Sigmoid colon (tissue), 7 donors: ENCODE results near the gene RGS7. TPM values are rescaled to one million over a fixed set of nuclear protein-coding genes. Genes with fewer than 3 reads are reported as not detected.
"Not testable (repeated sequence)": the region's sequence is repeated elsewhere in the genome, so short reads cannot be mapped to it uniquely, and the experiment has no call there.

Experiments used
- DNase-seq: peaks from one replicate; pipeline ENCODE4 v3.0.0-alpha.2; 2019
- H3K27ac ChIP-seq, 4 donors: fragments of 200-600 bp; sonication (generic); one replicate each; pipeline ENCODE4 v1.5.1; 2016 to 2019; ENCODE audit warnings: mild to moderate bottlenecking in 1 of 4
- H3K27me3 ChIP-seq, 3 donors: fragments of 200-600 bp; sonication (generic); one replicate each; pipeline ENCODE4 v1.5.1; 2019; ENCODE audit warnings: mild to moderate bottlenecking in 1 of 3
- H3K36me3 ChIP-seq, 4 donors: fragments of 200-600 bp; sonication (generic); one replicate each; pipeline ENCODE4 v1.5.1; 2016 to 2019
- H3K4me1 ChIP-seq, 4 donors: fragments of 200-600 bp; sonication (generic); one replicate each; pipeline ENCODE4 v1.5.1; 2017 to 2019
- H3K4me3 ChIP-seq, 4 donors: fragments of 200-600 bp; sonication (generic); one replicate each; pipeline ENCODE4 v1.5.1; 2017 to 2019; ENCODE audit warnings: mild to moderate bottlenecking in 2 of 4, moderate library complexity in 1 of 4
- H3K9me3 ChIP-seq, 4 donors: fragments of 200-600 bp in 3 of 4; sonication (generic) in 3 of 4; one replicate each; pipeline versions ENCODE4 v1.5.1 to v1.6.1; 2013 to 2019
- CTCF ChIP-seq, 4 experiments: fragments of 450-650 bp in 3 of 4; fragments of 200-600 bp in 1 of 4; IDR thresholded peaks; one replicate each; pipeline ENCODE4 v1.5.1; 2016 to 2019; ENCODE audit warnings: antibody characterized with exemption in 4 of 4, mild to moderate bottlenecking in 3 of 4, moderate library complexity in 2 of 4
- EP300 ChIP-seq, 4 donors: sonication (generic); formaldehyde crosslinking; IDR thresholded peaks; one replicate each; pipeline ENCODE4 v1.6.1; 2017; ENCODE audit warnings: antibody characterized with exemption in 4 of 4
- POLR2A ChIP-seq, 2 donors: fragments of 450-650 bp; IDR thresholded peaks; one replicate each; pipeline ENCODE4 v1.6.1; 2016; ENCODE audit warnings: antibody characterized with exemption in 2 of 2, mild to moderate bottlenecking in 2 of 2, moderate library complexity in 2 of 2
- POLR2AphosphoS5 ChIP-seq, 4 donors: sonication (generic); formaldehyde crosslinking; IDR thresholded peaks; one replicate each; pipeline ENCODE4 v1.6.1; 2017; ENCODE audit warnings: antibody characterized with exemption in 4 of 4
- WGBS, 2 donors: extraction: QIAGEN DNeasy Blood & Tissue Kit; methylation state at CpG; one replicate each; pipeline ENCODE4 v1.1.7; 2013; 5-methylcytosine and 5-hydroxymethylcytosine counted together
- intact Hi-C: fragments of 100-400 bp; cut with DNase I; formaldehyde crosslinking; loops from one replicate; pipeline ENCODE4 v1.15.1; 2023
- polyA plus RNA-seq, 3 donors: library from polyadenylated mRNA; stranded (reverse); fragments of 200-250 nt; gene quantifications; one replicate each; pipeline ENCODE4 v1.2.3, GENCODE V29; 2013
- total RNA-seq, 4 donors: library from RNA; depleted of rRNA; stranded (reverse); fragments of >200 nt; gene quantifications; one replicate each; pipeline ENCODE4 v1.1.0, GENCODE V29; 2016
- donor health status: healthy with polysubstance abuse.
- donor health status: Bipolar disorder and iron deficiency.
- donor health status: healthy.

Gene RGS7
- total and polyA plus RNA-seq, 7 donors, result 0.10 to 1.8 (median 0.33) TPM; not detected in 4

GRCh38 chr1:240888787-240889048 lies 468.3 kb downstream of the RGS7 start:
- TF ChIP-seq POLR2A (IDR thresholded peaks at IDR 0.05), result no peak
- TF ChIP-seq EP300 (IDR thresholded peaks at IDR 0.05), result no peak
- TF ChIP-seq POLR2AphosphoS5 (IDR thresholded peaks at IDR 0.05), result no peak
- TF ChIP-seq CTCF (IDR thresholded peaks at IDR 0.05), result no peak
- Histone ChIP-seq H3K36me3 (no peaks in the 10 kb centered on the region), H3K4me3 (no peak overlapping the region), H3K27me3 (no peaks in the 10 kb centered on the region), H3K9me3 (no peaks in the 10 kb centered on the region), H3K27ac (no peak overlapping the region), H3K4me1 (no peaks in the 10 kb centered on the region)
- no peak for DNase-seq
- WGBS, 2 donors, result 61 to 88% methylated on average over 11 of the region's 11 CpGs
- intact Hi-C loops, result no loop called here

GRCh38 chr1:240888039-240888786 lies 468.8 kb downstream of the RGS7 start:
- H3K27me3 ChIP-seq, result no peaks in the 10 kb centered on the region
- no peaks in the 10 kb centered on the region for H3K36me3 ChIP-seq
- whole genome bisulfite sequencing, 2 donors, result 48 to 57% methylated on average over 15 of the region's 15 CpGs
- TF ChIP-seq CTCF (IDR thresholded peaks at IDR 0.05) (no peak), POLR2A (IDR thresholded peaks at IDR 0.05) (no peak), EP300 (IDR thresholded peaks at IDR 0.05) (no peak), POLR2AphosphoS5 (IDR thresholded peaks at IDR 0.05) (no peak)
- intact Hi-C loops, result no loop called here
- H3K4me1 ChIP-seq, result no peaks in the 10 kb centered on the region
- H3K9me3 ChIP-seq, result no peaks in the 10 kb centered on the region
- no peak overlapping the region for H3K4me3 ChIP-seq
- DNase-seq, result no peak
- H3K27ac ChIP-seq, result no peak overlapping the region

- Histone ChIP-seq H3K27ac (no peak overlapping the region), H3K4me1 (no peaks in the 10 kb centered on the region), H3K4me3 (no peak overlapping the region), H3K27me3 (no peaks in the 10 kb centered on the region), H3K9me3 (no peaks in the 10 kb centered on the region), H3K36me3 (no peaks in the 10 kb centered on the region)
- no peak for DNase-seq
- WGBS, 2 donors, result 89 to 96% methylated on average over 3 of the region's 3 CpGs
- intact Hi-C loops, result no loop called here
- TF ChIP-seq EP300 (IDR thresholded peaks at IDR 0.05) (no peak), POLR2A (IDR thresholded peaks at IDR 0.05) (no peak), POLR2AphosphoS5 (IDR thresholded peaks at IDR 0.05) (no peak), CTCF (IDR thresholded peaks at IDR 0.05) (no peak)
Measured at GRCh38 chr1:240883490-240883889, 473.5 kb downstream of the RGS7 start.

- H3K4me1 ChIP-seq, H3K9me3 ChIP-seq, H3K36me3 ChIP-seq, intact Hi-C loops, H3K27ac ChIP-seq, H3K27me3 ChIP-seq, DNase-seq, H3K4me3 ChIP-seq: not testable (repeated sequence)
- WGBS, 2 donors, result 91 to 92% methylated on average over 6 of the region's 6 CpGs
Measured at GRCh38 chr1:240882656-240883308, 474.2 kb downstream of the RGS7 start.

GRCh38 chr1:240878631-240879030 lies 478.4 kb downstream of the RGS7 start:
- 34 to 78% methylated on average over 1 of the region's 1 CpG for WGBS, 2 donors
- TF ChIP-seq CTCF (IDR thresholded peaks at IDR 0.05) (no peak), POLR2AphosphoS5 (IDR thresholded peaks at IDR 0.05) (no peak)
- H3K9me3 ChIP-seq, result no peaks in the 10 kb centered on the region

More at GRCh38 chr1:240878631-240879030, 478.4 kb downstream of the RGS7 start:
- H3K4me1 ChIP-seq, result no peaks in the 10 kb centered on the region
- H3K27me3 ChIP-seq, result no peaks in the 10 kb centered on the region
- H3K27ac ChIP-seq, result no peak overlapping the region
- no peak for DNase-seq
- H3K36me3 ChIP-seq, result no peaks in the 10 kb centered on the region
- no peak overlapping the region for H3K4me3 ChIP-seq
- intact Hi-C loops, result no loop called here
